ENCODE measurements around the gene CLEC16A.
"Not testable (repeated sequence)": the region's sequence is repeated elsewhere in the genome, so short reads cannot be mapped to it uniquely, and the experiment has no call there.

The CLEC16A gene

DNA sequence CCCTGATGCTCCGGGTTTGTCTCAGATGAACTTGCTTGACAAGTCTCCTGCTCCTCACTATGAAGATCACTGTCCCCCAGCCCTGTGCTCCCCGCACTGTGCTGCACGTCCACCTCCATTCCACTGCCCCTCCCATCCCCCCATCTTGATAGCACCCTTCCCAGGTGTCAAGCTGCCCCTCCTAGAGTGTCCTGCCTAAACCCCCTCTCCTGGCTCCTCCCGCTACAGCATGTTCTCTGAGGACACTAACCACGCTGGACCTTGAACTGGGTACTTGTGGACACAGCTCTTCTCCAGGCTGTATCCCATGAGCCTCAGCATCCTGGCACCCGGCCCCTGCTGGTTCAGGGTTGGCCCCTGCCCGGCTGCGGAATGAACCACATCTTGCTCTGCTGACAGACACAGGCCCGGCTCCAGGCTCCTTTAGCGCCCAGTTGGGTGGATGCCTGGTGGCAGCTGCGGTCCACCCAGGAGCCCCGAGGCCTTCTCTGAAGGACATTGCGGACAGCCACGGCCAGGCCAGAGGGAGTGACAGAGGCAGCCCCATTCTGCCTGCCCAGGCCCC is 20.6 kb upstream of the CLEC16A start:
- no peak for DNase-seq

DNA sequence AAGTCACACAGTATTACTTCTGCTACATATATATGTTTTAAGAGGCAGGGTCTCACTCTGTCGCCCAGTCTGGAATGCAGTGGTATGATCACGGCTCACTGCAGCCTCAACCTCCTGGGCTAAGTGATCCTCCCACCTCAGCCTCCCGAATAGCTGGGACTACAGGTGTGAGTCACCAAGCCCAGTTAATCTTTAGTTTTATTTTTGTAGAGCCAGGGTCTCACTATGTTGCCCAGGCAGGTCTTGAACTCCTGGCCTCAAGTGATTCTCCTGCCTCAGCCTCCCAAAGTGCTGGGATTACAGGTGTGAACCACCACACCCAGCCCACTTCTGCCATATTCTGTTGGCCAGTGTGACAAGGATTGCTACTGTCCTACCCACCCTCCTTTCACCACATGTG is 19.1 kb upstream of the CLEC16A start:
- DNase-seq = not testable (repeated sequence)

DNA sequence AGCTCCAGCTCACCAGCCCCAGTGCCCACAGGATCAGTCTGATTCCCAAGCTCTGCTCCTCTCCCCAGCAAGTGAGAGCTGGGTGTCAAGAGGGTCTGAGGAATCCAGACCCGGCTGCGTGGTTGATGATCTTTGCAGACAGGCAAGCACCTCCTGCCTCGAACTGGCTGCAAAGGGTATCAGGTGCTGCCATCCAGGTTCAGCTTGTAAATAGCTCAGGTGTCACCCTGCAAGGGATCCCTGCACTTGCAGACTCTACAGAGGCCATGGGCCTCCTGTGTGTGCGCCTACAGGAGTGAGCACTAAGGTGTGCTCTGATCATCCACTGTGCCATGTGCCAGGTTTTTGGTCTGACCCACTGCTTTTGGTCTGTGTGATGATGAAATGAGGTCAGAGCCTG is 18.3 kb upstream of the CLEC16A start:
- no peak for DNase-seq

DNA sequence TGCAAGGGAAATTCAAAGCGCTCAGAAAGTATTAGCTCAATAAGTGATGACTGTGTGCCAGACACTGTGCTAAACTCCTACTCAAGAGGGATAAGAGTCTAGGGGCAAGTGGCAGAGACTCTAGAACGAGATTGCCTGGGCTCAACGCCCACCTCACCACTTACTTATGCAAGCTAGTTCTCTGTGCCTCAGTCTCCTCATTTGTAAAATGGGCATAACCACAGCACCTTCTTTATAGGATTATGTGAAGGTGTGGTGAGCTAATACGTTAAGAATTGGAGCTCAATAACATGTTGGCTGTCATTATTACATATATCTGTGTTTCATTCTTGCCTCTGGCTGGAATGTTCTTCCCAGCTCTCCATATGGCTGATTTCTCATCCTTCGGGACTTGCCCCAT is 17.5 kb upstream of the CLEC16A start:
- no peak for DNase-seq

DNA sequence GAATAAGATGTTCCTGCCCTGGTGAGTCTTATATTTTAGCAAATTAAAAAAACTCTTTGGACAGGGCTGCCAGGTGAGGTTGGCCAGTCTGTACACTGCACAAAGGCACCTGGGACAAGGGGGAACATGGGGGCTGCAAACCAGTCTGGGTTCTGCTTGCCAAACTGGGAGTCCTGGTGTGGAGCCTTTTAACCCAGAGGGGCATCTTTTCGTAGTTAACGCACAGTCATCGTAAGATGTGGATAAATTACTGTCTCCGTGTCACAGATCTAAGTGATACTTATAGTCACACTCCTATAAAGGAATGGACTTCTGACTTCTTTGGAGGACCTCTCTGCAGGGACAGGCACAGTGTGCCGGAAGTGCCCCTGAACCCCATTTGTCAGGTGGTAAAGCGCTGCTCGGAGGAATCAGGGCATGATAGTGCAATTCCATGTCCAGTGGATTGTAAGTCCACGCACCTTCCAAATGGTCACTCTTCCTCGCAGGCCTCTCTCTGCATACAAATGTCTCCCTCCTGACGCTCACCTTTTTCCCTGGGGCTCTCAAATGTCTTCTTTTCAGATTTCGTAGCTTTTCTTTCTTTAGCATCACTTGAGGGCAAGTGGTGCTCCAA is 16.8 kb upstream of the CLEC16A start:
- DNase-seq = no peak

DNA sequence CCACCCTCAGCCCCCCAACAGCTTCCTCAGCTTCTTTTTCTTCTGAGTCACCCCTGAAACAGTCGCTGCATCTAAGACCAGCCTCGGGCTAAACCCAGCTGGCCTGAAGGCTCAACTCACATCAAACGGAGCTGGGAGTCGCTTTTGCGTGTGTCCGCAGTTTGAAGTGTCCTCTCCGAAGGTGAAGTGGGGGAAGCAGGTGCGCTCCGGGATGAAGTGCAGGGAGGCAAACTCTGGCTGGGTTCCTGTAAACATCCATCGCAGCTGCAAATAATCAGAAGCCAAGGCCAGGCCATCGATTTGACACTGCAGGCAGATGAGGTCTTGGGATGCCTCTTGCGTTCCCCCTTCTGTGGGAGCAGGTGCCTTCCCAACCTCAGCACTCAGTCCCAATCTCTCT is 15.3 kb upstream of the CLEC16A start:
- DNase-seq = not testable (repeated sequence)

DNA sequence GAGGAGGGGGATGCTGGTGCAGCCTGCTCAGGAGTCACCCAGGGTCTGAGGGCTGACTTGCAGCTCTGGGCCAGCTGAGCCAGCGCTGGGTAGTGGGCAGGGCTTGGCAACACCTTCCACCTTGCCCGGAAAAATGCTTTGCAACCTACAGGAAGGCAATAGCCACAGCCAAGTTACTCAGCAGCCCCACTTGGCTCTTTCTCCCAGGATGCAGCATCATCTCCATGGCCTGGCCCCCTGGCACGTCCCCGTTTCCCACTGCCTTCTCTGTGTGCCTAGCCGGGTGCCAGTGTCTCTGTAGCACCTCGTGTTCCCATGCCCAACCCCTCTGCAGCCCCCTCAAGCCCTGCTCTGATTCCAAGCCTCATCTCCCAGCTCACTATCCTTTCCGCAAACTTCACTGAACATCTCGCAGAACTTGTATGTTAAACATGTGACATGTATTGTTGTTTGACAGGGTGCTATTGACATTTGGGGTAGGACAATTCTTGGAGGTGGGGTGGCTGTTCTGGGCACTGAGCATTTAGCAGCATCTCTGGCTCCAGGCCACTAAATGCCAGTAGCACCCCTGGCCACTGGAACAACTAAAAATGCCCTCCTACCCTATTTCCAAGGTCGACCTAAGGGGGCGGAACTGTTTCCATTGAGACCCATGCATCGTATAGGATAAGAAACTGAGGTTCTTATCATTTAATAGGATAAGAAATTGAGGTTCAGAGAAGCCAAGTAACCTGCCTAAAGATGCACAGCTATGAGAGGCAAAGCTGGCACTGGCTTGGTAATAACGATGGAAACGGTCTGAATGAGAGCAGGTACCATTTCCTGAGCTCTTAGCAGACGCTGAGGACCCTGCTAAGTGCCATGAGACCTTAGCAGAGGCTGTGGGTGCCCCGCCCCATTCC is 14.3 kb upstream of the CLEC16A start:
- DNase-seq = no peak

DNA sequence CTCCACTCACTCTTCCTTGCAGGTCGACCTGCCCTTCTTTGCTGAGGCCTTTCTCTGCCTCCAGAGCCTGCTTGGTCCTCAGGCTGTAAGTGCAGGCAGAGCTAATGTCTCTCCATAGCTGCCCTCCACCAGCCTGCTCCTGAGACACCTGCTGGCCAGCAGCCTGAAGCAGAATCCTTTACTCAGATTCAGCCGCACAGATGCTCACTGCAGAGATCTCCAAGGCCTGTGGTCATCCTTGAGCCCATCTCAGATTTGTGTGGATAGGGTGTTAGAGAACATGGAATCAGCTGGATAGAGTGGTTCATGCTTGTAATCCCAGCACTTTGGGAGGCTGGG is 13.6 kb upstream of the CLEC16A start:
- no peak for DNase-seq

DNA sequence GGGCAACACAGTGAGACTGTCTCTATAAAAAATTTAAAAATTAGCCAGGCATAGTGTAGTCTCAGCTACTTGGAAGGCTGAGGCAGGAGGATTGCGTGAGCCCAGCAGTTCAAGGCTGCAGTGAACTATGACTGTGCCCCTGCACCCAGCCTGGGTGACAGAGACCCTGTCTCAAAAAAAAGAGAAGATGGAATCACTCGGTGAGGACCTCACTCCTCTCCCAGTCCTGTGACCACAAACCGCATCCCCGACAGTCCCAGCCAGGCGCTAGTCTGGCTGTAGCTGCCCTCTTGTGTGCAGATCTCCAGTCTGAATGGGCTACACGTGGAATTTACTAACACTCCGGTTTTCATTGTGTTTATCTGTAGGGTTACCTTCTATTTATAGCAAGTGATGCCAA is 13.2 kb upstream of the CLEC16A start:
- no peak for DNase-seq

DNA sequence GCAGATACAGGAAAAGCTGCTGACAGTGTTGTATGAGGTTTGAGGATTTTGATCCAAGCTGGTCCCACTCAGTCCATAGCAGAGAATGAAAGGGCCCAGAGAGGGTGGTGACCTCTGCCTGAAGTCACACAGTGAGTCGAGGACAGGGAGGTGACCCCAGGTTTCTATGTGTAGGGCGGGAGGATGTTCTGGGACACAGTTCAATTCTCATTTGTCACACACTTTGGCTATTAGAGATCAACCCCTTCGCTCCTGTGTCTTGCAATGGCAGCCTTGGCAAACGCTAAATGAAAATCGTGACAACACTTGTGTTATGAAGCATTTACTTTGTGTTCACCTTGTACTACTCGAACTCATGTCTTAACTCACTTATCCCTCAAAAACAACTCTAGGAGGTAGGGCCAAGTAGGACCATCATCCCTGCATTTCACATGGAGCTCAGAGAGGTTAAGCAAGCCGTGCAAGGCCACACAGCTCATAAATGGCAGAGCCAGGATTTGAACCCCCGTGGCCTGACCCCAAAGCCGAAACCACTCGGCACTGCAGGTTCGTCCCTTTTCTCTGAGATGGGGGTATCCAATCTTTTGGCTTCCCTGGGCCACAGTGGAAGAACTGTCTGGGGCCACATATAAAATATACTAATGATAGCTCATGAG is 12.3 kb upstream of the CLEC16A start:
- DNase-seq = no peak

DNA sequence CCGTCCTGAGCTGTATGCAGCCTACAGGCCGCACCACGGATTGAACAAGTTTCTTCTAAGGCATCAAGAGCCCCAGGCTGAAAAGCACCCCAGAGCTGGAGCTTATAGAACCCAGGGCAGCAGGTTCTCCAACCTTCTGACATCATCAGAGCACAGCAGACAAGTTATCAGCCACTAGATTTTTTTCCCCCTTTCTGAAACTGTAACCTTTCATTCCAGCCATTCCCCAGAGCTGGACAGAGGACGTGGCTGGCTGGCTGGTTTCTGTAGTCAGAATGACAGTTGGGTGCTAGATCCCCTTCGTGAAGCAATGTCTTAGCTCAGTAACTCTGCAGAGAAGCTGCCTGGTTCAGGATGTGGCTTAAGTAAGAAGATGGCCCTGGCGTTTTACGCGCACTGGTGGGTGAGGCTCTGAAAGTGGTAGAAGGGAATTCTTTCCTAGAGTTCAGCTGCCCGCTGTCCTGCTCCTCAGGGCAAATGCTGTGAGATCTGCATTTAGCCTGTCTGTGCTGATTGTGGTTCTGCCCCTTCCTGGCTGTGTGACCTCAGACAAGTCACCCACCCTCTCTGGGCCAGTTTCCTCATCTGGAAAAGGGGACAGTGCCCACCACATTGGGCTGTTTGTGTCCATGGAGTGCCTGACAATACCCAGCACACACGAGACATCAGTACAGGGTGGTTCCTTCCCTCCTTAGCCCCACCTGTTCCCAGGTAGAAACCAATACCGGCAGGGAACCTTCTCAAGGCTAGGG is 11.2 kb upstream of the CLEC16A start:
- DNase-seq = no peak

DNA sequence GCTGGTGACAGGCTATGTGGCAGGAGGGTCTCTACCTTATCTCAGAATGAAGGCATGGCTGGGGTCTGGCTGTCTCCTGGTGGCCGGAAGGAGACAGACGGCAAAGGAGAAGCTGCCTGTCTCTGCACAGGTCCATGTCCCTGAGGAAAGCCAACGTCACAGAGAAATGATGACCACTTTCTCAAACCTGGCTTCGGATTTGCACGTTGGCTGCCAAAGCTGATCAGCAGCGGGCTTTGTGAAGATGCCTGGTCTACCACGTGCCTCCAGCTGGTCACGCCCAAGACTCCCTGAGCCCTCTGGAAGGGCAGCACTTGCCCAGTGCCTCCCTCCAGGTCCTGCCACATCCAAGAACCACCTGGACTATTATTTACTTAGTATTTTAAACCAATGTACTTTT is 10.5 kb upstream of the CLEC16A start:
- DNase-seq = no peak

DNA sequence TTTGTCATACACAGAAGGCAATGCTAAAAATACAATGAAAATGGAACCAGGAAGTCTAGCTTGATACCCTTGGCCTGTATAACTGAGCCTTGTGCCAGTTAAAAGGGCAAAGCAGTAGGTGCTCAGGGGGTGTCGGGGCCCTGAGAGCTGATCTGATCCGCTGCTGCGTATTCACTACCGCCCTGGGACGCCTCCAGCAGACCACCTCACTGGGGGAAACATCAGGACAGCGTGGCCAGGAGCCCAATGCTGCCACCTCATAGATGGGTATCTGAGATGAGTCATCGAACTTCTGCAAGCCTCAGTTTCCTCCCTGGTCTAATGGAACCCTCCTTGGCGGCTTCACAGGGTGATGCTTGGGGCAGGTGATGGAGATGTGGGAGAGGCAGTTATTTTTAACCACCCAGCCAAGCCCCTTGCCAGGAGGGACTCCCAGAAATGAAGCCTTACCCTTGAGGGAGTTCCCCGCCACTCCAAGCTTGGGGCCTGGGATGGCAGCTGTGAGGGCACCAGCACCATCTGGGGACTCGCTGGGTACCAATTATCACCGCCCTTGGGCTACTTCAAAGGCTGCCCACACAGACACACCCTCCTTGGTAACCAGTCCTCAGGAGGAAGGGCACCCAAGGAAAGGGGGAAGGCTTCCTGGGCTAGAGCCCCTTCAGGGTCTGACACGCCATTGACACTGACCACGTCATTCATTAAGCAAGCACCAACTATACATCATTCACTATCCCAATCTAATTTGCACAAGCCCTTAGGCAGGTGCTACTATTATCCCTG is 9.8 kb upstream of the CLEC16A start:
- no peak for DNase-seq

DNA sequence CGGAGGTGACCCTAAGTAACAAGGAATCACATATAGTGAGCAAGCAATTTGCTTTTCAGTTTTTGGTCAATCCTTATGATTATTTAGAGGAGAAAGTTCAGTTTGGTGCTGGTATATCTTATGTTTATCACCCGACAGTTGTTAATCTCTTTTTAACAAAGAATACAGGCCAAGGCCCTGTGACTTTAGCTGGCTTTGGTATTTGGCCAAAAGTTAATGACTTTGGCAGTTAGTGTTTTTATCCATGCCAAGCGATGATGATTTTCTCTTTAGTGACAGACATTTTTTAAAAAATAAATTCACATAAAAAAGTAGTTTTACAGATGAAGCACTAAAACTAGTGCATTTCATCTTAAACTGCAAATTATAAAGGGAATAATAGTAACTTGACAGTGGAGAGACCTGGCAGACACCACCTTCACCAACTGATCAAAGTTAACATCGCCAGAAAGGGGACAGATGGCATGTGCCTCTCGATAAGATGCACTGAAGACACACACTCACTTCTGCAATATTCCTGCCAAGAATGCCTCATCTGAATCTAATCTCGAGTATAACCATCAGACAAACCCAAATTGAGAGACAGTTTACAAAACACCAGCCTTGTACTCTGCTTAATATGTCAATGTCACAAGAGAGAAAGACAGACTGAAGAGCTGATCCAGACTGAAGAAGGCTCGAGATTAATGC is 9.0 kb upstream of the CLEC16A start:
- DNase-seq = no peak

DNA sequence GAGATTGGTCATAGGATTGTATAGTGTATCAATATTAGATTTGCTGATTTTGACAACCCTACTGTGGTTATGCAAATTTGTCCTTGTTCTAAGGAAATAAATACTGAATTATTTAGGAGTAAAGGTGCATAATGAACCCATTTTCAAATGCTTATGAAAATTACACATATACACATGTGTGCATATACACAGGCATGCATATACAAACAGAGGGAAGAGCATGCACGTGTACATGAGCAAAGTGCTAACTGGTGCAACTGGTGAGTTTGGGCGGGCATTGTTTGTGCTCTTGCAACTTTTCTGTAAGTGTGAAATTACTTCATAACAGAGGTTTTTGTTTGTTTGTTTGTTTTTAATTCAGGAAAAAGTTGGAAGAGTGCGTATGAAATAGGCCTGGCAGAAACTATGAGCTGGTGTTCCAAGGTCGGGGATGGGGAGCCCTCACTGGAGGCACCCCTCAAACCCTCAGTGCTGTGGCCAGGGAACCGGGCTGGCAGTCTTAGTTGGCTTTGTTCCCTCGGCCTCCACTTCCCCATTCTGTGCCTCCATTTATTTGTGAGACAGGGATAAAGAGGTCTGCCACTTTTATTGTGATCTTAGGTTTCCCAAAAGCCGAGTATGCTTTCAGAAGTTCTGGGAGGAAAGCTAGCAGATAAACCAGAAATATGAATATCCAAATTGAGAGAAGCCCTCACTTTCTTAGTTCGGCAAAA is 7.9 kb upstream of the CLEC16A start:
- DNase-seq = no peak

DNA sequence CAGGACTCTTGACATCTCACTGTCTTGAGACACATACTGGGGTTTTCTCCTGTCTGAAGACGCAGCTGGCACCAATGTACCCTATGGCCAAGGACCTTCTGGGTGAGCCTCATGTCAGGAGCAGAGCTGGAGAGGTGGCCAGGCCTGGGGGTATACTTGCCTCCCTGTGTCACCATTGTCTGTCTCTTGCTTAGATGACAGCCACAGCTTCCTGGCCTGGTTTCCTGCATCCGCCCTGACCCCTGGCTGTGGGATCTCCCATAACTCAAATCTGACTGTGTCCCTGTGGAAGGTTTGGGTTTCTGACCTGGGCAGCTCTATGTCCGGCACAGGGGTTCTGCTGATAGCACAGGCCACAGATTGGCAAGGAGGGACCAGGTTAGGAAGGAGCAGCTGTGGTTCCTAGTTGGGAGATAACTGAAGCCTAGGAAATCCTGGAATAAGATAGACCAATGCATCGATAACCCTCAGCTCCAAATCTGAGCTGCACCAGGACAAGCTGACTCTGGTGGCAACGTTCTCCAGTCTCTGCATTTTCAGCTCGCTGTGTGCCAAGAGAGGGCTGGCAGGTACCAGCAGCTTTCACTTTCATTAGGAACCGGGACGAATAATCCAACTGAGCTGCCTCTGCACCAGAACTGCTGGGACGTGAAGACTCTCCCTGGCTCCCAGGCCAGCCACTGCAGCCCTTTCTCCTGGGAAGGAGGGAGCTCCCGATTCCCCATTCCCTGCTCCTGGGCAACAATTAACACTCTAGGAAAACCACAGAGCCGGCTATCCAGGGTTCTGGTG is 7.1 kb upstream of the CLEC16A start:
- no peak for DNase-seq

DNA sequence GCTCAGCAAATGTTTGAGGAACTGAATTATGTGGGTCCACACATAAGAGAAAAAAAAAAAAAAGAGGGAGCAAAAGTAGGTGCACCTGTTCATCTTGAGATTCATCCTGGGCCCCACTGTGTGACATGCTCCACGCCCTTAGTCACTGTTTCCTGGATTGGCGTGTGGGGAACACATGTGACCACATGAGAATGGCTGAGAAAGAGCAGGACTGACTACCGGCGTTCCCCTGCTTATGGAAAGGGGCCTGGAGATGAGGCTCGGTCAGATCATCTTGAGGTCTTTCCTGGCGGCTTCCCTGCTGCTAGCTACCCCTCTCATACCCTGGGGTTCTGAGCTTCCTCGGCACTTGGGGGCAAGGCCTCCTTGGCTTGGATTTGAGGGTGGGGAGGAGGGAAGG is 6.0 kb upstream of the CLEC16A start:
- no peak for DNase-seq

DNA sequence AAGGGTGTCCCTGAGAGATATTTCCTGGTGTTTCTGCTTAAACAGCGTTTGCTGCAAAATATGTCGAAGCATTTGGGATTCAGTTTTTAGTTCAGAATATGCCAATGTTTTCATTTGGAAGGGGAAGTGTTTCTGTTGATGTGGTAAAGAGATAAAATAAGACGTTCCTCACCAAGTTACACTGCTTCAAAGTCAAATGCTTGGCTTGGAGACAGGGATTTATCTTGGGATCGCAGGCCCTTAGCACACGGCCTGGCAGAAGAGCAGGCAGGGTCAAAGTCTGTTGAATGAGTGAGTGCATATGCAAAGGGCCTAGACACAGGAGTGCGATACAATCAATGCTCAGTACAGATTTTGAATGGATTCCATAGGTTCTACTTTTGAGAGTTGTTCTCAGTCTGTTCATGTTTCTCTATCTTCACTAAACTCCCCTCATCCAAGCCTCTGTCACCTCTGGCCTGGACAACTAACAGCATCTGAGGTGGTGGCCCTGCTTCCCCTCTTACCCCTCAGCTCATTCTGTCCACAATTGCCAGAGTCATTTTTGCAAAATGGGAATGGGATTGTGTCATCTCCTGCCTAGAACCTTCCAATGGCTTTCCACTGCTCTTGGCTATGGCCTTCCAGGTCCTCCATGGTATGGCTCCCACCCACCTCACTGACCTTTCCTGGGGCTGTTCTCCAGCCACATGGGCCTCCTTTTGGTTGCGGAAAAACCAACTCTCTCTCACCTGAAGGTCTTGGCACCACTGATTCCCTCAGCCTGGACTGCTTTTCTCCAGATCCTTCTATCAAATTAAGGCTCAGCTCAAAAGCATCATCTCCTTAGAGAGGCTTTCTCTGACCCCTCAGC is 5.3 kb upstream of the CLEC16A start:
- DNase-seq = no peak

DNA sequence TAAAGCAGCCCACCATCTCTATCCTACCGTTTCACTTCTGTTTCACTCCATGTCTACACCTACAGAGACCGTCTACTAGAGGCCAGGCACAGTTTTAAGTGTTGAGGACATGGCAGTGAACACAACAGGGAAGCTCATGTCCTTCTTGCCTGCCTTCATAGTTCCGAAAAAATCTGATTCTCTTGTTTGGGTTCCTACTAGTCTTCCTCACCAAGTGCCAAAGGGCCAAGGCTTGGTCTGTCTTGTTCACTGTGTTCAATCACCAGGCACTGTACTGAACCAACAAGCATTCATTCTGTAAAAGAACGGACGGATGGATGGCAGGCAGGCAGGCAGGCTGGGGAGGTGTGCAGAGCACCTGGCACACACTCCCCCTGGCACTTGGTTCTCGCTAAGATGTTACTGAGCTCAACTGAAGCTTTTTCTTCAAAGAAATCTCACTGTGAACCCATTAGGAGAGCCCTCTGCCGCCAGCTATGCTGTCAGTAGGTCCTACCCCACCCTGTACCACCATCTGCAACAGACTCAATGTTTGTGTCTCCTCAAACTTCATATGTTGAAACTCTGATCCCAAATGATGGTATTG is 4.6 kb upstream of the CLEC16A start:
- no peak for DNase-seq

Data from NCI-H82 (cell line).